GOT3 (cell line): Measurements from ENCODE around the gene ATE1.
"Not testable (repeated sequence)": the region's sequence is repeated elsewhere in the genome, so short reads cannot be mapped to it uniquely, and the experiment has no call there.

Experiments
- DNase-seq: peaks from one replicate; lab custom pipeline; 2025; ENCODE audit warnings: mixed read lengths; lab: John Stamatoyannopoulos, UW

The ATE1 gene

GRCh38 chr10:121927841-121928527 lies at the start of gene ATE1:
TSS of gene ATE1 (minus strand) at chr10:121928031. CDS start at chr10:121927949, 82 bp downstream.
- peak; percentile 66 for DNase-seq

DNA sequence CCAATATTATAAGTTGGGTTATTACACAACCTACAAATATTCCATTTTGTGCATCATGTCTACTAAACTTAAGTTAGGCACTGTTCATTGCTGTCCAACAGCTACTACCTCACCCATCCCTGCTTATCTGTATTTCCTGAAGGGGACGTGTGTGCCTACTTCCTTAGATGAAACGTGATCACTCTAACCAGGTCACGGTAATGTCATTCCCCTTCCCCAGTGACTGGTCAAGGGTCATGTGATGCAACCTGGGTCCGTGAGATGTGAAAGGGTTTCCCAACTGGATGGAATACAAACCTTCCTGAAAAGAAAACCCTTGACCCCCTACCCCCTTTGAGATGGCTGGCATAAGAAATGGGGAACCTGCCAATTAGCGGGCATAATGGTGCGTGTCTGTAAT lies 48.8 kb upstream of the ATE1 start:
- no peak for DNase-seq

DNA sequence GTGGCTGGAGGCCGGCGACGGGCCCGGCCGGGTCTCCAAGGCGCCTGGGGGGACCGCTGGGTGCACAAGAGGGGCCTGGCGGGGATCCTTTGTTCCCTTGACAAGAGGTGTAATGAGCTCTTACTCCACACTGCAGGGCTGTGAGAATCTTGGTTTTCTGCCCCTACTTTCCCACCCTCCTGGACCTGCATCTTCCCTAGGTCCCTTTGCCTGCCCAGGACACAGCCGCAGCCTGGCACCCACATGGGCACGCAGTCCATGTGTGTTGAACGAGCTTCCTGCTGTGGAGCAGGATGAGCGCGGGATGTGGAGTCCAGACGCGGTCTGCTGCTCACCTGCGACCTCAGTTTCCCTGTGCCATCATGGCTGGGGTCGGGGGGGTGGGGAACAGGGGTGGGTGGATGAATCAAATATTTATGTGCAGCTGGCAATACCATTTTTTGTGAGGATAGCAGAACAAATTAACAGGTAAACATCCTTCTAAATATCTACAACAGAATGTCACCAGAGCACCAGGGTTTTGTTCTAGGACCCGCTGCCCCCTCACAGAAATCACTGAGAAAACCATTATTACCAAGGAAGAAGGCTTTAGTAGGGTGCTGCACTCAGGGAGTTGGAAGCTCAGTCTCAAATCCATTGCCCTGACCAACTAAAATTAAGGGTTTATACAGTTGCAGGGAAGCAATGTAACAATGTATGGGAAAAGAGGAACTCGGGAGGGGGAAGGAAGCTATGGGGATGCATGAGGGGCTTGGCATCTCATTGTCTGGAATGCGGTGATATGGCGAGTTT lies 47.7 kb upstream of the ATE1 start:
- DNase-seq = no peak

- no peak for DNase-seq
These were observed 46.9 kb upstream of the ATE1 start, which contains the start of gene NSMCE4A for GRCh38 chr10:121974535-121975294. TSS of gene NSMCE4A (minus strand) at chr10:121975217. CDS start at chr10:121975165, 52 bp downstream.

DNA sequence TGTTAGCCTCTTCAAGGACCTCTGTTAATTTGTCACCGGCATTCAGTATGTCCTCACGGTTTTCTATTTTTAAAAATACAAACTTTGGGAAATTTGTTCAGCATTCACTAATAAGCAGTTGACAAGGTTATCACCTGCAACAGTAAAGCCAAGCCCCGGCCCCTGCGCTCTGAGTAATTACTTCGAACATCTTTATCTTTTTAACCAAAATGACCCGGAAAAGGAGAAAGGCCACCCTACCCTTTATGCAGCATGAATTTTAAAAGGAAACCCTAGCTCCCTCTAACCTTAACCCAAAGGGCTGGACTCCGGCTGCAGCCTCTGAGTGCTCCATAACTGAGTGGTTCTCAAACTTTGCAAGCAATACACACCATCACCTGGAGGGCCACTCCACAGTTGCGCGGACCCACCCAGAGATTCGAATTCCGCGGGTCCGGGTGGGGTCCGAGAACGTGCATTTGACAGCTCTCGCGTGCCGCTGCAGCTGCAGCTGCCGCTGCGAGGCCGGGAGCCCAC lies 46.2 kb upstream of the ATE1 start:
- DNase-seq = no peak

- DNase-seq = not testable (repeated sequence)
These were observed 41.3 kb upstream of the ATE1 start for GRCh38 chr10:121969086-121969485.

DNA sequence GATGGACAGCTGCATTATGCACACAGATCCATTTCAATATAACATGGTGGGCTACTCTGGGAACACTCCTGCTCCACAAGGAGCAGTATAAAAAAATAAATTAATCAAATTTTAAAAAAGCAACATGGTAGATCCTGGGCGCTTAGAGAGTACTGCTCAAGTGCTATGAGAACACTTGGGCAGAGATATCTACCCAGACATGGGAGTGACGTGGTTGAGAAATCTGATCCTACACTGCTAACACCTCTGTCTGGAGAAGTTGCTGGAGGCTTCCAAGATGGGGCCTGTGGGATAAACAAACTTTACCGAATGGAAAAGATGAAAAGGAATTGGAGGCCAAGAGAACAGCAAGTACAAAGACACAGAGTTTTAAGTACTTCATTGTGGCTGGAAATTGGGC lies 38.2 kb upstream of the ATE1 start:
- DNase-seq = no peak

DNA sequence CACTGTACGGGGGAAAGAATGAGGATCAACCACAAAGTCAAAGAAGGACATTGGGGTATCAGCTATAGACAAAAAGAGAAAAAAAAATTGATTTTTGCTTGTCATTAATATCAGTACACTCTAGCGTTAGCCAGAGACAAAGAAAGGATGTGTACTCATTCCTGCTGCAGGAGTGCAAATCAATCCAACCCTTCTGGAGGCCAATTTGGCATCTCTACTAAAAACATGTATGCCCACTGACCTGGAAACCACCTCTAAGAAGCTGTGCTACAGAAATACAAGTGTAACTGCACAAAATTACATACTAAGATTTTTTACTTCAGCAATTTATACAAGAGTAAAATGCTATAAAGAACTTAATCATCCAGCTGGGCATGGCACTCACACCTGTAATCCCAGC lies 33.6 kb upstream of the ATE1 start:
- no peak for DNase-seq

- DNase-seq = no peak
These were observed 31.8 kb upstream of the ATE1 start for GRCh38 chr10:121959671-121960070.

GRCh38 chr10:121956111-121957061 lies 28.6 kb upstream of the ATE1 start:
- no peak for DNase-seq

GRCh38 chr10:121952226-121952625 lies 24.4 kb upstream of the ATE1 start:
- no peak for DNase-seq

- no peak for DNase-seq
These were observed 21.6 kb upstream of the ATE1 start for GRCh38 chr10:121949451-121949850.

DNA sequence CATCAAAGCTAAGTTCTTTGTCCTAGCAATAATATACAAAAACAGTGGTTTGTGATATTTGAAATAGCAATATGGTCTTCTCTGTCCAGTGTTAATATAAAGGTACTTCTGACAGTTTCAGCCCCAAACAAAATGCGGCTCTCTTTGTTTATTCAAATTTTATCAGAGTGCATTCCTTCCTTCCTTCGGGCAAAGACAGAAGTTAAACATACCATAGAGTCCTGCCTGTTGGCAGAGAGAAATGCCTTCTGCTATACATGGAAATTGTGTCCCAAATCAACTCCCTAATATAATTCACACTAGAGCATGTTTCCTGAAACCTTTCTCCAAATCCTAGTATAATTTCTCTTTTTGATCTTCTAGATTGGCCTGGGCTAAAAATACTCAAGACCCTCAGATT lies 21.2 kb upstream of the ATE1 start:
- DNase-seq = no peak

- no peak for DNase-seq
These were observed 19.8 kb upstream of the ATE1 start for GRCh38 chr10:121947343-121948330.

DNA sequence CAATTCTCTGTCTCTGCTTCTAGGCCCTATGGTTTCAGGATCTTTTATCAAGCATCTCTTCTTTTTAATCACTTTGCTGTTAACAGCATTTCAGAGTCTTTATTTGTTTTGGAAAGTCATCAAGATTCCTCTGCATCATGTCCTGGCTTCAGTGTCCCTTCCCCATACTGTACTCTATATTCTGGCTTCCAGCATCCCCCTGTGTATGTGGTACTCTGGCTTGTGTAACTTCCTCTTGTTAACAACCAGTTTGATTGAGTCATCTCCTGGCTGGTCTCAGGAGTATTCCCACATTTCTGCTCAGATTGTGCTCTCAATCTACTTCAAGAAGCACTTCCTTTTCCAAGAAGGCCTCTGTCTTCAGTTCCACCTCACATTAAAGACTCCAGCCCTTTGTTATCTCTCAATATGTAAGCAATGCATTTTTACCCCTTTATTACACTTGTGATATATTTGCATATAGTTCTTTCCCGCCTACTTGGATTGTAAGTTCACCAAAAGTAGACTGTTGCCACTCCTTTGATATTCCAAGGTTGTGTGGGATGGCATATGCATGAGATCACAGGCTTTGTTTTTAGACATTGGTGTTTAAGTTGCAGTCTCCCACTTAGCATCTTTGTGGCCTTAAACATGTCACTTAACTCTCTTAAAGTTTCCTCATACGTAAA lies 15.1 kb upstream of the ATE1 start:
- DNase-seq = no peak

DNA sequence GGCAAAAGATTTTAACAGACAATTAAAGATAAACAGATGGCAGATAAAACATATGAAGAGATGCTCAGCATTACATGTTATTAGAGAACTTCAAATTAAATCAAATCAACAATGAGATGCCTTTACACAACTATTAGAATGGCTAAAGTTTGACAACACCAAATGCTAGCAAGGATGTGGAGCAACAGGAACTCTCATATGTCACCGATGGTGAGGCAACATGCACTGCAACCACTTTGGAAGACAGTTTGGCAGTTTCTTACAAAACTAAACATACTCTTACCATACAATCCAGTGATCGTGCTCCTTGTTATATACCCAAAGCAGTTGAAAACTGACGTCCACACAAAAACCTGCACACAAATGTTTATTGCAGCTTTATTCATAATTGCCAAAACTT lies 13.7 kb upstream of the ATE1 start:
- no peak for DNase-seq

DNA sequence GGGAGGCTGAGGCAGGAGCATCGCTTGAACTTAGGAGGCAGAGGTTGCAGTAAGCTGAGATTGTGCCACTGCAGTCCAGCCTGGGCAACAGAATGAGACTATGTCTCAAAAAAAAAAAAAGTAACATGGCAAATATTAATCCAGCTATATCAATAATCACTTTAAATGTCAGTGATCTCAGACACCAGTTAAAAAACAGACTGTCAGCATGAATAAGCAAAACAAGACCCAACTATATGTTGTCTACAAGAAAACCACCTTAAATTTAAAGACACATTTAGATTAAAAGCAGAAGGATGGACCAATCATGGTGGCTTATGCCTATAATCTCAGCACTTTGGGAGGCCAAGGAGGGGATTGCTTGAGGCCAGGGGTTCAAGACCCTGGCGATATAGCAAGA lies 8.5 kb upstream of the ATE1 start:
- no peak for DNase-seq

DNA sequence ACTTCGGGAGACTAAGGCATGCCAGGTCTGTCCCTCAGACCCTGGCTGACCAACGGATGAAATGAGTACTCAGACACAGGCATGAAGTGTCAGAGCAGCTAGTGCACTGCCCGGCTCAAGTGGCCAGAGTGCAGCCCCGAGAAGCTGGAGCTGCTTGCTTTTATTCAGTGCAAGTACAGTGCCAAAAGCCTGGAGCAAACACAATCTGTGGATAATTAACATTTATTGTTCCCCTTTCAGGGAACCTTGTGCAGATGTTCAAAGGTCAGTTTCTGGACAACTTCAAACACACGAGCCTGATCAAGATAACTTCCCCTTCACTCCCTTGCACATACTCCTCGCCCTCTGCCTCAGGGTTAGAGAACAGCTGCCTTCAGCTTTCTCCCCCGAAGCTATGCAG lies 7.9 kb upstream of the ATE1 start:
- DNase-seq = no peak

- DNase-seq = not testable (repeated sequence)
These were observed 2.6 kb upstream of the ATE1 start for GRCh38 chr10:121930268-121931085.
